NCI-H1436 (cell line): Measurements from ENCODE around the gene CSNK1G1.
"Not testable (repeated sequence)": the region's sequence is repeated elsewhere in the genome, so short reads cannot be mapped to it uniquely, and the experiment has no call there.

Source experiments
- DNase-seq: peaks from one replicate; lab custom pipeline; 2025; lab: John Stamatoyannopoulos, UW

CSNK1G1 gene

GRCh38 chr15:64133623-64134344, 222.2 kb downstream of the CSNK1G1 start:
- no peak for DNase-seq

DNA sequence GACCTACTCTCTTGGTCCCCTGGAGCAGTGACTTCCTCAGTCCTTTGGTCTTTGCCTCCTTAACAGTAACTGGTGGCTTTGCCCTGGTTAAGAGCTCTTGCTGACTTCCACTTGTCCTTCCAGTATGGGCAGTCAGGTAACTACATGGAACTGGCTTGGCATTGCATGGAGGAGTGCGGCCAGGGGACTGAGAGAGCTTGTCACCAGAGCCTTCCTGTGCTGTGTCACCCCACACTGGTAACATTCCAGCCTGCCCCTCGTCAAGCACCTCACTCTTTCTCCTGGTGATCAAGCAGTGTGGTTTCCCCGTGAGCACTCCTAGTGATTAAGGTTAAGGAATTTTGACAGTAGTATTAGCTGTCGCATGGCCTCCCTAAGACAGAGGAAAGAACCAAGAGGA, 223.8 kb downstream of the CSNK1G1 start:
- no peak for DNase-seq

GRCh38 chr15:64131547-64131946, 224.4 kb downstream of the CSNK1G1 start:
- DNase-seq, result no peak

- no peak for DNase-seq
Observed at GRCh38 chr15:64130159-64130558, 225.8 kb downstream of the CSNK1G1 start.

GRCh38 chr15:64127521-64128270, 228.3 kb downstream of the CSNK1G1 start:
- DNase-seq, result no peak

DNA sequence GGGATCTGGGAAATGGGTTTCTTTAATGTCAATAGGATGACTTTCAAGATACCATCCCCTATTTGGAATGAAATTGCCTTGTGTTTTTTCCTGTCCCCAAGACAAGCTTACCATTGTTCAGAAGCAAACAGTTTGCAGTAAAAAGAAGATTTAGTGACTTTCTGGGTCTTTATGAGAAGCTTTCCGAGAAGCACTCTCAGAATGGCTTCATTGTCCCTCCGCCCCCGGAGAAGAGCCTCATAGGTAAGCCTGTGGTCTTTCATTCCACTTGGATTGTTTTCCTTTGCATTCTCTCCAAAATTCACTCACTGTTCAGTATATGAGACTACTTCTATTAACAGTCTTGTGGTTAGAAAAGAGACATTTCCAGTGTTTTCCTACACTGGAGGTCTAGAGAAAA, 230.0 kb downstream of the CSNK1G1 start:
- no peak for DNase-seq

- no peak for DNase-seq
Observed at GRCh38 chr15:64122936-64123351, 233.0 kb downstream of the CSNK1G1 start.

- DNase-seq, result no peak
Observed at GRCh38 chr15:64122444-64122843, 233.5 kb downstream of the CSNK1G1 start.

GRCh38 chr15:64121614-64122013, 234.4 kb downstream of the CSNK1G1 start:
- no peak for DNase-seq

DNA sequence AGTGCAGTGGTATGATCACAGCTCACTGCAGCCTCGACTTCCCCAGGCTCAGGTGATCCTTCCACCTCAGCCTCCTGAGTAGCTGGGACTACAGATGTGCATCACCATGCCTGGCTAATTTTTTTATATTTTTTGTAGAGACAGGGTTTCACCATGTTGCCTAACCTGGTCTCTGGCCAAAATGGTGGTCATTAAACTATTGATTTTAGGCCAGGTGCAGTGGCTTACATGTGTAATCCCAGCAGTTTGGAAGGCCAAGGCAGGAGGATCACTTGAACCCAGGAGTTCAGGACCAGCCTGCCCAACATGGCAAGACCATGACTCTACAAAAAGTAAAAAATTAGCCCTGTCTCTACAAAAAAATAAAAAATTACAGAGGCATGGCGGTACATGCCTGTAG, 235.7 kb downstream of the CSNK1G1 start:
- not testable (repeated sequence) for DNase-seq

- DNase-seq, result no peak
Observed at GRCh38 chr15:64117759-64118487, 238.1 kb downstream of the CSNK1G1 start.
